Activated T-cell treated with anti-CD3 and anti-CD28 coated beads, Interleukin-2, amount 50 U/mL, for 4 hours (primary cell): ENCODE results near the gene SRSF1. TPM values are rescaled to one million over a fixed set of nuclear protein-coding genes. Genes with fewer than 3 reads are reported as not detected.
"Not testable (repeated sequence)": the region's sequence is repeated elsewhere in the genome, so short reads cannot be mapped to it uniquely, and the experiment has no call there.

Experiments used
- ATAC-seq, 2 donors: fragments of 200-7000 bp; cut with Tn5 transposase; one replicate each; pipeline ENCODE4 v1.10.0; 2021
- DNase-seq: peaks from one replicate; pipeline ENCODE4 v3.0.0-alpha.2; 2020
- H3K27me3 Mint-ChIP-seq: one replicate; pipeline ENCODE4 v1.8.0; 2021; ENCODE audit warnings: low read depth, mixed read lengths
- H3K36me3 Mint-ChIP-seq: one replicate; pipeline ENCODE4 v1.8.0; 2022; ENCODE audit warnings: mixed read lengths; ENCODE audit not compliant: insufficient read depth
- H3K4me1 Mint-ChIP-seq: one replicate; pipeline ENCODE4 v1.8.0; 2021; ENCODE audit warnings: low read depth, mixed read lengths
- H3K4me3 Mint-ChIP-seq: one replicate; pipeline ENCODE4 v1.8.0; 2021; ENCODE audit warnings: mild to moderate bottlenecking, moderate library complexity, mixed read lengths
- H3K9me3 Mint-ChIP-seq: one replicate; pipeline ENCODE4 v1.8.0; 2021; ENCODE audit warnings: mixed read lengths
- total RNA-seq, 3 donors: library from RNA; stranded (reverse); gene quantifications; one replicate each; pipeline ENCODE4 v1.2.1, GENCODE V29; 2021

The SRSF1 gene
- total RNA-seq, 3 donors from 2014 or later: 588 to 666 (median 647) TPM

GRCh38 chr17:57974053-57974824, 32.8 kb downstream of the SRSF1 start:
- not testable (repeated sequence) for H3K27me3 Mint-ChIP-seq

GRCh38 chr17:57972151-57972550, 34.9 kb downstream of the SRSF1 start:
- Mint-ChIP-seq H3K27me3 (no peaks in the 10 kb centered on the region), H3K4me3 (no peak overlapping the region), H3K4me1 (no peaks in the 10 kb centered on the region), H3K36me3 (peaks cover 22% of the 10 kb centered on the region), H3K9me3 (no peaks in the 10 kb centered on the region)
- DNase-seq: no peak
- no peak for ATAC-seq

More at GRCh38 chr17:57974053-57974824, 32.8 kb downstream of the SRSF1 start:
- not testable (repeated sequence) for H3K9me3 Mint-ChIP-seq, H3K4me3 Mint-ChIP-seq, H3K4me1 Mint-ChIP-seq, DNase-seq, ATAC-seq
- H3K36me3 Mint-ChIP-seq: peaks cover 34% of the 10 kb centered on the region

- H3K27me3 Mint-ChIP-seq: no peaks in the 10 kb centered on the region
- H3K9me3 Mint-ChIP-seq: no peaks in the 10 kb centered on the region
- peaks cover 16% of the 10 kb centered on the region for H3K36me3 Mint-ChIP-seq
- no peaks in the 10 kb centered on the region for H3K4me1 Mint-ChIP-seq
- no peak overlapping the region for H3K4me3 Mint-ChIP-seq
- ATAC-seq (no peak), DNase-seq (no peak)
These were observed 35.5 kb downstream of the SRSF1 start for GRCh38 chr17:57971572-57971971.

GRCh38 chr17:57970710-57971109, 36.3 kb downstream of the SRSF1 start:
- no peaks in the 10 kb centered on the region for H3K9me3 Mint-ChIP-seq
- H3K4me1 Mint-ChIP-seq: no peaks in the 10 kb centered on the region
- ATAC-seq: no peak
- no peaks in the 10 kb centered on the region for H3K27me3 Mint-ChIP-seq
- no peak overlapping the region for H3K4me3 Mint-ChIP-seq
- peaks cover 10% of the 10 kb centered on the region for H3K36me3 Mint-ChIP-seq
- DNase-seq: no peak

- Mint-ChIP-seq H3K27me3 (no peaks in the 10 kb centered on the region), H3K4me1 (no peaks in the 10 kb centered on the region), H3K4me3 (no peak overlapping the region), H3K9me3 (no peaks in the 10 kb centered on the region), H3K36me3 (peaks cover 2% of the 10 kb centered on the region)
- no peak for DNase-seq
- no peak for ATAC-seq
These were observed 38.6 kb downstream of the SRSF1 start for GRCh38 chr17:57968456-57968855.

GRCh38 chr17:57966875-57967274, 40.2 kb downstream of the SRSF1 start:
- no peak for DNase-seq
- Mint-ChIP-seq H3K4me3 (no peak overlapping the region), H3K9me3 (no peaks in the 10 kb centered on the region), H3K4me1 (no peaks in the 10 kb centered on the region), H3K27me3 (peaks cover 3% of the 10 kb centered on the region), H3K36me3 (no peaks in the 10 kb centered on the region)
- no peak for ATAC-seq

- DNase-seq: no peak
- H3K4me3 Mint-ChIP-seq: no peak overlapping the region
- peaks cover 3% of the 10 kb centered on the region for H3K27me3 Mint-ChIP-seq
- no peak for ATAC-seq
- no peaks in the 10 kb centered on the region for H3K4me1 Mint-ChIP-seq
- H3K36me3 Mint-ChIP-seq: no peaks in the 10 kb centered on the region
- H3K9me3 Mint-ChIP-seq: no peaks in the 10 kb centered on the region
These were observed 40.8 kb downstream of the SRSF1 start for GRCh38 chr17:57966246-57966645.

GRCh38 chr17:57965521-57966160, 41.4 kb downstream of the SRSF1 start:
- DNase-seq: no peak
- ATAC-seq: no peak
- Mint-ChIP-seq H3K4me3 (no peak overlapping the region), H3K27me3 (peaks cover 5% of the 10 kb centered on the region), H3K36me3 (no peaks in the 10 kb centered on the region), H3K9me3 (no peaks in the 10 kb centered on the region), H3K4me1 (no peaks in the 10 kb centered on the region)

GRCh38 chr17:57963149-57963511, 43.9 kb downstream of the SRSF1 start:
- Mint-ChIP-seq H3K4me1 (no peaks in the 10 kb centered on the region), H3K36me3 (no peaks in the 10 kb centered on the region), H3K4me3 (no peak overlapping the region), H3K27me3 (peaks cover 17% of the 10 kb centered on the region), H3K9me3 (no peaks in the 10 kb centered on the region)
- no peak for ATAC-seq
- no peak for DNase-seq

- ATAC-seq (no peak), DNase-seq (no peak)
- Mint-ChIP-seq H3K4me1 (no peaks in the 10 kb centered on the region), H3K9me3 (no peaks in the 10 kb centered on the region), H3K36me3 (no peaks in the 10 kb centered on the region), H3K27me3 (peaks cover 18% of the 10 kb centered on the region), H3K4me3 (no peak overlapping the region)
These were observed 44.5 kb downstream of the SRSF1 start for GRCh38 chr17:57962279-57963148.

GRCh38 chr17:57959929-57960328, 47.1 kb downstream of the SRSF1 start:
- DNase-seq (no peak), ATAC-seq (no peak)
- Mint-ChIP-seq H3K9me3 (no peaks in the 10 kb centered on the region), H3K36me3 (no peaks in the 10 kb centered on the region), H3K4me3 (no peak overlapping the region), H3K27me3 (peaks cover 32% of the 10 kb centered on the region), H3K4me1 (peaks cover 11% of the 10 kb centered on the region)

GRCh38 chr17:57958391-57958790, 48.7 kb downstream of the SRSF1 start:
- not testable (repeated sequence) for ATAC-seq, H3K9me3 Mint-ChIP-seq, H3K36me3 Mint-ChIP-seq, H3K4me3 Mint-ChIP-seq, DNase-seq
- Mint-ChIP-seq H3K27me3 (peaks cover 40% of the 10 kb centered on the region), H3K4me1 (peaks cover 15% of the 10 kb centered on the region)

- peaks cover 40% of the 10 kb centered on the region for H3K27me3 Mint-ChIP-seq
- no peak for ATAC-seq
- no peak for DNase-seq
- H3K9me3 Mint-ChIP-seq: no peaks in the 10 kb centered on the region
- peaks cover 17% of the 10 kb centered on the region for H3K4me1 Mint-ChIP-seq
- H3K4me3 Mint-ChIP-seq: no peak overlapping the region
- no peaks in the 10 kb centered on the region for H3K36me3 Mint-ChIP-seq
These were observed 49.2 kb downstream of the SRSF1 start for GRCh38 chr17:57957886-57958285.

- Mint-ChIP-seq H3K36me3 (no peaks in the 10 kb centered on the region), H3K9me3 (no peaks in the 10 kb centered on the region), H3K4me1 (peaks cover 21% of the 10 kb centered on the region), H3K4me3 (no peak overlapping the region), H3K27me3 (peaks cover 40% of the 10 kb centered on the region)
- no peak for ATAC-seq
- DNase-seq: no peak
These were observed 49.8 kb downstream of the SRSF1 start for GRCh38 chr17:57957120-57957850.
